Lower leg skin (tissue), 4 donors: ENCODE measurements around the gene PPP4R3A. TPM values are rescaled to one million over a fixed set of nuclear protein-coding genes. Genes with fewer than 3 reads are reported as not detected.

Experiments used
- DNase-seq, 2 donors: peaks; one replicate each; pipeline ENCODE4 v3.0.0-alpha.2; 2019; ENCODE audit warnings: low spot score in 2 of 2
- H3K4me3 ChIP-seq: fragments of 200-600 bp; sonication (generic); 2 replicates; pipeline ENCODE4 v1.5.1; 2017; ENCODE audit warnings: mild to moderate bottlenecking, low read depth; ENCODE audit not compliant: poor library complexity, severe bottlenecking
- POLR2A ChIP-seq, 2 donors: fragments of 450-650 bp; IDR thresholded peaks; one replicate each; pipeline ENCODE4 v1.6.1; 2016 to 2017; ENCODE audit warnings: antibody characterized with exemption in 2 of 2, mild to moderate bottlenecking in 1 of 2, moderate library complexity in 1 of 2
- WGBS, 2 donors: methylation state at CpG; one replicate each; pipeline ENCODE4 v1.1.5; 2018; 5-methylcytosine and 5-hydroxymethylcytosine counted together
- intact Hi-C: fragments of 100-400 bp; cut with DNase I; formaldehyde crosslinking; loops from one replicate; pipeline ENCODE4 v1.15.0; 2023; ENCODE audit warnings: low total_unique reads
- total RNA-seq, 4 donors: library from RNA; depleted of rRNA; stranded (reverse); fragments of >200 nt; gene quantifications; one replicate each; pipeline ENCODE4 v1.1.0, GENCODE V29; 2016
- TF ChIP-seq, protein P1 (sequence below), 3 donors: fragments of 450-650 bp; IDR thresholded peaks; one replicate each; pipeline ENCODE4 v1.5.1; 2016; ENCODE audit warnings: antibody characterized with exemption in 3 of 3, mild to moderate bottlenecking in 3 of 3, moderate library complexity in 2 of 3

PPP4R3A gene
- 100 to 1,000 TPM in 1 of 4 donors, 10 to 100 TPM in 3; 86.5 to 115 (median 88.9) TPM for total RNA-seq

DNA sequence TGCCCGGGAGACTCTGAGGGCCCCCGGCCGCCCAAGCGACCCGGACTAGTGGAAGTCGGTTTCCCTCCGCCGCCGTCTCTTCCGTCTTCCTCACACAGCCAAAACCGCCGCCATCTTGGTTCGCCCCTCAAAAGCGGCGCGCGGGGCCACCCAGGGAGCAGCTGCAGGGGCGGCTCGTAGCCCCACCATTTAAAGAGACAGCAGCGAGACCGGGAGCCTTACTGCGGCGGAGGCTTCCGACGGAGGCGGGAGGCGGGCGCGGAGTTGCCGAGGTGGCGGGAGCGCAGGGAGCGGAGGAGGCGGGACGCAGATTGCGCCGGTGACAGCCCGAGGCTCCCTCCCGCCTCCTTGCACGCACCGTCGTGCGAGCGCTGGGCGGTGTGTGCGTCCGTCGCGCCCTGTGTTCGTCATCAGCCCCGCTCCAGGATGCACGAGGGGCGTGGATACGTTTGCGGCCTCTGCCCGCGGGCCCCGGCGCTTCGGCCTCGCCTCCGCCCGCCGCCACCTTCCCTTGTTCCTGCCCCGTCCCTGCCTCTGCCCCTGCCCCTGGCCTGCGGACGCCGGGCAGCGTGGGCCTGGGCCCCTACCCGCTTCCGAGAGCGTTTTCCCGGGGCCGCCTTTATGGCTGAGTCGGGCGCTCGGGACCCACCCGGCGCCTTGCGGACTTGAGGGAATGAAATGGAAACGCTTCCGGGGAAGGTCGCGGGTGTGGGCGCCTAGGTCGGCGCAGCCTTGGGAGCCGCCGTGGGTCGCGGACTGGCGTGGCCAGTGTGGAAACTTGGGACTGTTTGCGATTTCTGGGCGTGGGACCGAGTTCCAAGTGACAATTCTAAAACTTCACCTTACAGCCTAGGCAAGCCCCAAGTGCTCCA lies at the start of gene PPP4R3A:
Gene PPP4R3A, minus strand, starts transcription at position 140 of the 872 bp plus-strand sequence. CDS start 663 bp downstream, outside the sequence.
- 0 to 1% methylated on average over 21 to 80 of the region's 95 CpGs for WGBS, 2 donors

DNA sequence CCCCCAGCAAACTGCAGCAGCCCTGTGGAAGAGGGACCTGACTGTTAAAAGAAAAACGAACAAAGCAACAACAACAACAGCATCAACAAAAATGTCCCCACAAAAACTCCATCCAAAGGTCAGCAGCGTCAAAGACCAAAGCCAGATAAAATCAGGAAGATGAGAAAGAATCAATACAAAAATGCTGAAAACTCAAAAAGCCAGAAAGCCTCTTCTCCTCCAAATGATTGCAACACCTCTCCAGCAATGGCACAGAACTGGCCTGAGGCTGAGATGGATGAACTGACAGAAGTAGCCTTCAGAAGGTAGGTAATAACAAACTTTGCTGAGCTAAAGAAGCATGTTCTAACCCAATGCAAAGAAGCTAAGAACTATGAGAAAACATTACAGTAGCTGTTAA lies 45.4 kb upstream of the PPP4R3A start:
- intact Hi-C loops = no loop called here
- DNase-seq = no peak
- H3K4me3 ChIP-seq = no peak overlapping the region
- no peak for TF ChIP-seq POLR2A (IDR thresholded peaks at IDR 0.05)
- TF ChIP-seq, protein P1, sequence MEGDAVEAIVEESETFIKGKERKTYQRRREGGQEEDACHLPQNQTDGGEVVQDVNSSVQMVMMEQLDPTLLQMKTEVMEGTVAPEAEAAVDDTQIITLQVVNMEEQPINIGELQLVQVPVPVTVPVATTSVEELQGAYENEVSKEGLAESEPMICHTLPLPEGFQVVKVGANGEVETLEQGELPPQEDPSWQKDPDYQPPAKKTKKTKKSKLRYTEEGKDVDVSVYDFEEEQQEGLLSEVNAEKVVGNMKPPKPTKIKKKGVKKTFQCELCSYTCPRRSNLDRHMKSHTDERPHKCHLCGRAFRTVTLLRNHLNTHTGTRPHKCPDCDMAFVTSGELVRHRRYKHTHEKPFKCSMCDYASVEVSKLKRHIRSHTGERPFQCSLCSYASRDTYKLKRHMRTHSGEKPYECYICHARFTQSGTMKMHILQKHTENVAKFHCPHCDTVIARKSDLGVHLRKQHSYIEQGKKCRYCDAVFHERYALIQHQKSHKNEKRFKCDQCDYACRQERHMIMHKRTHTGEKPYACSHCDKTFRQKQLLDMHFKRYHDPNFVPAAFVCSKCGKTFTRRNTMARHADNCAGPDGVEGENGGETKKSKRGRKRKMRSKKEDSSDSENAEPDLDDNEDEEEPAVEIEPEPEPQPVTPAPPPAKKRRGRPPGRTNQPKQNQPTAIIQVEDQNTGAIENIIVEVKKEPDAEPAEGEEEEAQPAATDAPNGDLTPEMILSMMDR (IDR thresholded peaks at IDR 0.05) = no peak
- 88 to 89% methylated on average over 2 of the region's 2 CpGs for WGBS, 2 donors

More for the DNA sequence above, at the start of gene PPP4R3A:
- DNase-seq = peak; percentile 90 to 98
- intact Hi-C loops = no loop called here
- TF ChIP-seq, protein P1 (IDR thresholded peaks at IDR 0.05) = no peak
- TF ChIP-seq POLR2A (IDR thresholded peaks at IDR 0.05) = peak in 1 of 2 donors; percentile 72
- peak within 1 kb of the TSS; percentile 96 for H3K4me3 ChIP-seq

DNA sequence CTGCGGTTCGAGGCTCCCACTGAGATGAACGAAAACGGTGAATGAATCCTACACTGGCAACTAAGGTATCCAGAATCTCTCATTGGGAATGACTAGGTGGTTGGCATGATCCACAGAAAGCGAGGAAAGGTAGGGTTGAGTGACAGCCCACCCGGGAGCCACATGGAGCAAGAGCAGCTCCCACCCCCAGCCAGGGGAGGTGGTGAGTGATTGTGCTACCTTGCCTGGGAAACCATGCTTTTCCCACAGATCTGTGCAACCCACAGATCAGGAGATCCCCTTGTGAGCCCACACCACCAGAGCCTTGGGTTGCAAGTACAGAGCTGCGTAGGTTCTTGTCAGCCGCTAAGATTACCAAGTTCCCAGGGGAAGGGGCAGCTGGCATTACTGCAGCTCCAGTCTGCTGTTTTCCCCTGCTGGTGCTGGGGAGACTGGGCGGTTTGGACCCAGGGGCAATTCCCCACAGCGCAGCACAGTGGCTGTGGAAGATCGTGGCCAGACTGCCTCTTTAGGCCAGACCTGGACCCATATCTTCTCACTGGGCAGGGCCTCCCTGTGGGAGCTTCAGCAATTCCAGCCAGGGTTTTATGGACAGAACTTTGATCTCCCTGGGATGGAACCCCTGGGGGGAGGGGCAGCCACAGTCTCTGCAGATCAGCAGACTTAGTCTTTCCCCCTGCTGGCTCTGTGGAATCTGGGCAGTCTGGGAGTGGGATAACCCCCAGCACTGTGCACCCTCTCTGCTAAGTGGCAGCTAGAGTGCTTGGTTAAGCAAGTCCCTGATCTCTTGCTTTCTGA lies 44.6 kb upstream of the PPP4R3A start:
- WGBS, 2 donors = 78 to 91% methylated on average over 6 to 11 of the region's 11 CpGs
- no peak for DNase-seq
- no peak overlapping the region for H3K4me3 ChIP-seq
- no peak for TF ChIP-seq POLR2A (IDR thresholded peaks at IDR 0.05)
- TF ChIP-seq, protein P1 (IDR thresholded peaks at IDR 0.05) = no peak
- intact Hi-C loops = no loop called here

DNA sequence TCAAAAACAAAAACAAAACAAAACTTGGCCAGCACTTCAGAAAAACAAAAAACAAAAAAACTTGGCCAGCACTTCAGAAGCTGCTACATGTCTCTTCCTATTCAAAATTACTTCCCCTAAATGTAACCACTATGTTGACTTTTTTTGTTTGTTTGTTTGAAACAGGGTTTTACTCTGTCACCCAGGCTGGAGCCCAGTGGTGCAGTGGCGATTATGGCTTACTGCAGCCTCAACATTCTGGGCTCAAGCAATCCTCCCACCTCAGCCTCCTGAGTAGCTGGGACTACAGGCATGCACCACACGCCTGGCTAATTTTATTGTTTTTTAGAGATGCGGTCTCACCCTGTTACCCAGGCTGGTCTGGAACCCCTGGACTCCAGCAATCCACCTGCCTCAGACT lies 38.0 kb upstream of the PPP4R3A start:
- TF ChIP-seq, protein P1 (IDR thresholded peaks at IDR 0.05) = no peak
- no peak for TF ChIP-seq POLR2A (IDR thresholded peaks at IDR 0.05)
- intact Hi-C loops = no loop called here
- 84 to 85% methylated on average over 3 of the region's 3 CpGs for WGBS, 2 donors

DNA sequence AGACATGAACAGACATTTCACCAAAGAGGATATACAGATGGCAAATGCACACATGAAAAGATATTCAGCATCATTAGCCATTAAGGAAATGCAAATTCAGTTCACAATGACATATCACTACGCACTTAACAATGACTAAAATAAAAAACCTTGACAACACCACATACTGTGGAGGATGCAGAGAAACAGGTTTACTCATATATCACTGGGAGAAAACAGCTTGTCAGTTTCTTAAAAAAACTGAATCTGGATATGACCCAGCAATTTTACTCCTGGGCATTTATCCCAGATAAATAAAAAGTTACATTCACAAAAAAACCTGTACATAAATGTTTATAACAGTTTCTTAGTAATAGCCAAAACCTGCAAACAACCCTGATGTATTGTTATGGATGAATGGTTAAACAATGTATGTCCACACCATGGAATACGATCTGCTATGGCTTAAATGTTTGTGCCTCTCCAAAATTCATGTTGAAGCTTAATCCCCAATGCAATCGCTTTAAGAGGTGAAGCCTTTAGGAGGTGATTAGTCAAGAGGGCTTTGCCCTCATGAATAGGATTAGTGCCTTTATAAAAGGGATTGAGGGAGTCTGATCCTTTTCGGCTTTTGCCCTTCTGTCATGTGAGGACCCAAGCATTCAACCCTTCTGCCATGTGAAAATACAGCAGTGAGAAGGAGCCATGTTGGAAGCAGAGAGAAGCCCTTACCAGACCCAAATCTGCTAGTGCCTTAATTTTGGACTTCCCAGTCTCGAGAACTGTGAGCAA lies 36.0 kb upstream of the PPP4R3A start:
- TF ChIP-seq, protein P1 (IDR thresholded peaks at IDR 0.05) = no peak
- no peak for TF ChIP-seq POLR2A (IDR thresholded peaks at IDR 0.05)
- DNase-seq = no peak
- intact Hi-C loops = loop anchor here (1.0 kb wide), 1 partner anchor 28 kb away; no protein-coding TSS in a partner anchor
- H3K4me3 ChIP-seq = no peak overlapping the region
- 59 to 64% methylated on average over 5 of the region's 5 CpGs for WGBS, 2 donors

More for the DNA sequence above, 38.0 kb upstream of the PPP4R3A start:
- no peak overlapping the region for H3K4me3 ChIP-seq
- DNase-seq = no peak
